Limb (tissue), 2 donors: ENCODE results near the gene DBN1.

Experiments
- DNase-seq, 2 donors: peaks; one replicate each; pipeline ENCODE4 v3.0.0-alpha.2; 2016; ENCODE audit errors: extremely low spot score in 2 of 2

DBN1 gene

DNA sequence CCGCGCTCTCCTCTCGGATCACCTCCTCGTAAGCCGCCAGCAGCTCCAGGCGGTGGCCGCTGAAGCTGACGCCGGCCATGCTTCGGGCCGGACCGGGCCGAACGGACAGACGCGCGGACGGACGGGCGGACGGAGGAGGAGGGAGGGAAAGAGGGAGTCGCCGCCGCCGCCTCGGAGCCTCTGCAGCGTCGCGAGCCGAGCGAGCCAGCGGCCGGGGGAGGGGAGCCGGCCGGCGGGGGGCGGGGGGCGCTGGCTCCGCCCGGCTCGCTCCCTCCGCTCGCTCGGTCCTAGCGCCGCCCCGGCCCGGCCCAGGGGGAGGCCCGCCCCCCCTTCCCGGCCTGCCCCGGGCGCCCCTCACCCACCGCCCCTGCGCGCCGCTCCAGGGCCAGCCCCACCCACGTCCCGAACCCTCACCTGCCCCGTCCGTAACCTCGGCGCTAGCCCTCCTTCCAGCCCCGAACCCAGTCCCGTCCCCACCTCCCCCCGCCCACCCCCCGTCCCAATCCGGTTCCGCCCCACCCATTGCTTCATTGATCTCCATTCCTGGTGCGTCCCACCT lies at the start of gene DBN1:
Gene DBN1, minus strand, starts transcription at position 192 of the 559 bp plus-strand sequence. Its CDS starts 113 bp downstream, at position 79.
- DNase-seq = peak; percentile 72 to 86

DNA sequence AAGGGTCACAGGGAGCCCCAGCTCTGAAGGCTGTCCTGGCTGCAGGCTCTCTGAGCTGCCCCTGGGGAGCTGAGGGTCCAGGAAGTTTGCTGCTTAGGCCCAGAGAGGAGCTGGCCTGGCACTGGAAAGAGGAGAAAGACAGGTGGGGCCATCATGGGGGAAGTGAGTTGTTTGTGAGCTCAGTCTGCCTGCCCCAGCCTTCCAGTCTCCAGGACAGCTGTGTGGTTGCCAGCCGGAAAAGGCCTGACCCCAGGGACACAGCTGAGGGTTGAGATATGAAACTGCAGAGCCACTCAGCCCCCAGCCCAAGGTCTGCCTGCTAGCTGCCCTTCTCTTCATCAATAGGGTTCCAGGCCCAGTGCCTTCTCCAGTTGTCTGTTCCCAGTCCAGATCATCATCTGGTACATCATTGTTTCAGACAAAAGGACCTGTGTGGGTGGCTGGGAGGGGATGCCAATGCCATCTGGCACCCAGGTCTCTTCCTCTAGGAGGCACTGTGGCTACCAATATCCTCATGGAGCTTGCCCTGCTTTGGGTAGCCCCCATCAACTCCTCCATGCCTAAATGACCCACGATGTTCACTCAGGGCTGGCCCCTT lies 47.6 kb upstream of the DBN1 start:
- DNase-seq = peak in 1 of 2 donors; percentile 40

DNA sequence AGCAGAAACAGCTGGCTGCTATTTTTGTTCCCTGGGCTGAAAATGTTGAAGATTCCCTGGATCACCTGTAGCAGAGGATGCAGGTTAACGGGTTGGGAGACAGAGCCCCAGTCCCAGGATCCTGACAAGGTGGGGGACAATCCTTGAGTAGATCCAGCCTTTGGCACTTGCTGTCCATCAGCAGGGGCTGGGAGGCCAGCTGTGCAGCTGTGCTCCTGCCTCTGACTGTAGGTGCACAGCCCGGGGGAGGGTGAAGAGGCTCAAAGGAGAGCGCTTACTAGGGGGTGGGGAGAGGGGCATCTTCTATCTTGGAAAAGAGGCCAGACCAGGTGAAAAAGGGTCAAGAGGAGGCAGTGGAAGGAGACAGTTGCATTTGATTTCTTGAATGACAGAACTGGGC lies 46.8 kb upstream of the DBN1 start:
- peak in 1 of 2 donors; percentile 27 for DNase-seq

DNA sequence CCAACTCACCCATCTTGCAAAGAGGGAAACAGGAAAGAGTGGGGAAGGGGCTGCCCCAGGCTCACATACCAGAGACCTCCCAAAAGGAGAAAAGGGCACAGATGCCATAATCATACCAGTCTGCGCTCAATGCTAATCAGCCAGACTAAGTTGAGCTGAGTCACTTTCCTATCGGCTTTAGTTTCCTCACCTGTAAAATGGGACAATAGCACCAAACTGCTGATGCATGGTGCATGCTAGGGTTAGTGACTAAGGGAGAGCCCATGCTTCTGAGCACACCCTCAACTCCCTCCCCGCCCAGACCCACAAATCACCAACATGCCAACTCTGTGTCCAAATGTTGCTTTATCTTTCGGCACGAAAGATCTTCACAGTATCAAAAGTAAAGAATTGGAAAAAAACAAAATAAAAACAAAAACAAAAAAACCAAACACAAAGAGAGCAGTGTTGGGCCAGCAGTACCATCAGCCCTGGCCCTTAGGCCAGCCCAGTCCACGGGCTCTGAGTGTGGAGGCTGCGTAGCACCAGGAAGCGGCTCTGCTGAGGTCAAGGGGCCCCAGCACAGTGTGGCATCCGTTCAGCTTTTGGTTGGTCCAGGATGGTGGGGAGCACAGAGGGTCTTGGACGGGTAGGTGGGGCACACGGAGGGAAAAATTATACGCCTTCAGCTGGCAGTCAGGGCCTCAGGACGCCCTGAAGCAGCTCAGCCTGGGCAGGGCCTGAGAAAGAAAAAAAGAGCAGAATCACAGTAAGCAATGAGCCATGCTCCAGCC lies 46.2 kb upstream of the DBN1 start:
- no peak for DNase-seq

DNA sequence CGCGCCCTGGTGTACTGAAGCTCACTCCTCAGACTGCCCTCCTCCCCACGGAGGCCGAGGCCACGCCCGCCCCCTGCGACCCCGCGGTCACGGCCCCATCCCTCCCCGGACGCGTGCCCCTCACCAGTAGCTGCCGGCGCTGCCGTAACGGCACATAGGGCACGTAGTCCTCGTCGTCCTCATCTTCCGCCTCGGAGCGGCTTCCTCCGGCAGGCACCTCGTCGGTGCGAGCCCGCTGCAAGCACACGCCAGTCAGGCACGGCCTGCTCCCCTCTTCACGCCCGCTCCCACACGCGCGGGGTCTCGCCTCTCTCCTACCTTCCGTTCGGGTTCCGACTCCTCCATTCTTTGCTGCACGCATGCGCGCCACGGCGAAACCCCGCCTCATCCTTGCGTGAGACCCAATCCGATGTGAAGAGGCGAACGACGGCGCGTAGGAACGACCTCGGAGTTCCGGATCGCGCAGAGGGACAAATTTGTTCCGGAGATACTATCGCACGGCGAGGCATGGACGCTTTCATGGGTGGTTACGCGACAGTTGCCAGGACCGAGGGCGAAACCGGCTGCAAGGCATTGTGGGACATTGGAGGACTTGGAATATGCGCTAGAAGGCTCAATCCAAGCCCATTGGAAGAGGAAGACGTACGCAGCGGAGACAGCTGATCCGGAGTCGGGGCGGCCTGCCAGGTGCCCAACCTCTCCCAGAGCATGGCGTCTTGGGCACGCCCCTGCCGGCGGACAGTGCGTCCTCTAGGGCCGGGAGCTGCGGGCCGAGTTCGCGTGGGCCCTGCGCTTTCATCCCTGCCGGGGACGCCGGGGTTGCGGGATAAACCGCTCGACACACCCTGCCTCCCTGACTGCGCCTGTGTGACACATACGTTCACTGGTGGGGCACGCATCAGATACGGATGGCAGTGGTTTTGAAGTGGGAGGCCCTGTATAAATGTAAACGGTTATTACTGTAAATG lies 43.5 kb upstream of the DBN1 start, which contains the start of gene DDX41:
Gene DDX41, minus strand, starts transcription at position 361 of the 968 bp plus-strand sequence. Its CDS starts 16 bp downstream, at position 345.
- peak; percentile 97 to 98 for DNase-seq

DNA sequence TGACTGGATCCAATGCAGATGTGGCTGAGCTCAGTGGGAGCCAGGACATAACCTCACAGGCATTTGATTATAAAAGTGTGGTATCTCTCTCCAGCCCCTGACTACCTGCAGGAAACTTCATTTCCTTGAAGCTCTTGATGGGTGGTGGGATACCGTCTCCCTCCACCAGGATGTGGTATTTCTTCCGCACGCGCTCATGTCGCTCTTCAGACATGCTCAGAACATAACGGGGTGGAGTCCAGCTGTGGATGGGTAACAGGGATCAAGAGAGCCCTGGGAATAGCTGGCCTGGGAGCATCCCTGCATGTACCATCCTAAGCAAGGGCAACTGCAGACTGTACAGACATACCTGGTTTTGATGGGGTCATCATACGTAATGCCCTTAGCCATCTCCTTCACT lies 42.1 kb upstream of the DBN1 start:
- DNase-seq = no peak

DNA sequence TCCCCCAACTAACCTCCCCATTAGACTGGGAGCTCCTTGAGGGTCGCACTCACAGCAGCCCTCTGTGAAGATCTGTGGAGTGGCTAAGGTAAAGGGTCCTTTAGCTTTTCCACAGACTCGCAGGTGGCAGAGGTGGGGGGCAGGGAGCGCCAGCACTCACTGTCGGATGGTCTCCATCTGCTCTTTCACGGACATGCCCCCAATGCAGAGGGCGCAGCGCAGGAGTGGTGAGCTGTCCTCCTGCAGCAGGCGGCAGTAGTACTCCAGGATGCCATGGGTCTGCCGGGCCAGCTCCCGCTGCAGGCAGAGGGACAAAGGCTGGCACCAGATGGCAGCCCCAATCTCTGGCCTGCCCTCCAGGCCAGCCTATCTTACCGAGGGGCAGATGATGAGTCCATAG lies 41.1 kb upstream of the DBN1 start:
- DNase-seq = no peak

DNA sequence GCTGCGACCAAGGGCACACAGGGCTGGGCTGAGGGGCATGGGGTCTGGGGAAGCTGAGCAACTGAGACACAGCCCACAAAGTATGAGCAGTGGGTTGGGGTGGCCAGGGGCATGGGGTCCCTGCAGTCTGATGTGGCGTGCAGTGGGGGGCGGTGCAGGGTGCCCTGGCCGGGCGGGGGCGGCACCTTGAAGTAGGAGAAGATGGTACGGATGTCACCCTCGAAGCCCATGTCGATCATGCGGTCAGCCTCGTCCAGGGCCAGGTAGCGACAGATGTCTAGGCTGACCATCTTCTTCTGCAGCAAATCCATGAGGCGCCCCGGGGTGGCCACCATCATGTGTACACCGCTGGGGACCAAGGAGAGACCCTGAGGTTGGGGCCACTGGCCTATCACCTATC lies 40.1 kb upstream of the DBN1 start:
- DNase-seq = no peak

DNA sequence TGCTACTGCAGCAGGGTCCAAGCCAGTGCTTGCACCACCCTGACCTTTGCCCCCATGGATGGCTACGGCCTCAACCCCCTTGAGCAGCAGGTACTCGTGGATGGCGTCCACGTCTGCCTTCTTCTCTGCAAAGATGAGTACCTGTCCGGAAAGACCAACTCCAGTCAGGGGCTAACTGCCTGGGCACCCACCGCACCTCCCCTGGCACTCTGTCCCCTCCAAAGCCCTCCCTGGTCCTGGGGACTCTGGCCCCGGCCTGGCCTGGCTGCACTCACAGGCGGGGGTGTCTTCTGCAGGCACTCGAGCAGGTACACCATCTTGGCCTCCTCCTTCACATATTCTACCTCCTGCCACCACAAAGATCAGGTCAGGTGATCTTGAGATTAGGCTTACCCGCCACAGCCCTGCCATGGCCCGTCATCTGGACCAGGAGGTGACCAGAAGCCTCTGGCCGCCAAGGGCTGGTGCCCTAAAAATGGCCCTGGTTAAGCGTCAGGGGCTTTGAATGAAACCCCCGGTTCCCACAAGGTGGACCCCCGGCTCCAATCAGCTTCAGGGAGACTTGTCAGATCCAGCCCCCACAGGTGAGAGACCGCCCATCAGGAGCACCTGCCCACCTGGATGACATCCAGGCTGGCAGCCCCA lies 39.4 kb upstream of the DBN1 start:
- no peak for DNase-seq

DNA sequence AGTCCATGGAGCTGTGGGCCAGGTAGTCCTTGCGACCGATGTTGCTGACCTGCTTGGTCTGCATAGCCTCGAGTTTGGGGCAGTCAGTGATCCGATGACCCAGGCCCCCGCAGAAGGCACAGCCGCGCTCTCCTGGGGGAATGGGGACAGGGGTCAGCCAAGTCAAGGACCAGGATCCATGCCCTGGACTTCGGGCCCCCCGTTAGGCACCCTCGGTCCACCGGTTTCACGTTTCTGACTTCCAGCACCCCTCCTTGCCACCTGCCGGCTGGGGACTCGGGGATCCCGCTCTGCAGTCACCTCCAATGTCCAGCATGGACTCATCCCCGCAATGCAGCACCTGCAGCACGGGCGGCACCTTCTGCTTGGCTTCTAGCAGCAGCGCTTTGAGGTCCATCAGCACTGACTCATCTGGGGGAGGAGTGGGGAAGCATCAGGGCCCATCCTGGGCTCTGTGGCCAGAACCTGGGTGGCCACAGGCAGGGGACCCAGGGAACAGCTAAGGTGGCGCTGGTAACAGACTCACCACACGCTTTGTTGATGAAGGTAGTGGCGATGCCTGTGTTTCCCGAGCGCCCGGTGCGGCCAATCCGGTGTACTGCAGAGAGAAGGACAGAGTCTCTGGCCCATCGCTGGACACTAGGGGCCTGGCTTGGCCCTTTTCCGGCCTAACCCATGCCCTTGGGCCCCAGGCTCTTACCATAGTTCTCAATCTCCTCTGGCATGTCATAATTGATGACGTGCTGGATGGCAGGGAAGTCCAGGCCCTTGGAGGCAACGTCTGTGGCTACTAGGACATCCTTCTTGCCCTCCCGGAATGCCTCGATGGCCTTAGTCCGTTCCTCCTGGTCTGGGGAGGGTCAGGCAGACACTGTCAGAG lies 38.6 kb upstream of the DBN1 start:
- DNase-seq = no peak

DNA sequence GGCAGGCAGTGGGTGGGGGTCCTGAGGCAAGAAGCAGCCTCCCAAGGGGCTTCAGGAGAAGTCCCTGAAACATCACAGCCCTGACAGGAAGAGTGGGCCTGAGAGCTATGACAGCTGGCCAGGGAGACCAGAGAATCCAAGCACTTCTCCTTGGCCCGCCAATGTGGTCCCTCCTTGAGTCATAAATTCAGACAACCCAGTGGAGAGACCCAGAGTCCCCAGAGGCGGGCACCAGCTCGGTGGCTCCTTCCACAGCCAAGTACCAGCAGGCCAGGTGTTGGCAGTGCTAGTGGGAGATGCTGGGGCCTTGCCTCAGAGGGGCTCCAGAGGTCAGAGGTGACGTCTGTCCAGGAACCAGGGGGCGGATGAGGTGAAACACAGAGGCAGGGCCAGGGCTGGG lies 37.7 kb upstream of the DBN1 start:
- no peak for DNase-seq

DNA sequence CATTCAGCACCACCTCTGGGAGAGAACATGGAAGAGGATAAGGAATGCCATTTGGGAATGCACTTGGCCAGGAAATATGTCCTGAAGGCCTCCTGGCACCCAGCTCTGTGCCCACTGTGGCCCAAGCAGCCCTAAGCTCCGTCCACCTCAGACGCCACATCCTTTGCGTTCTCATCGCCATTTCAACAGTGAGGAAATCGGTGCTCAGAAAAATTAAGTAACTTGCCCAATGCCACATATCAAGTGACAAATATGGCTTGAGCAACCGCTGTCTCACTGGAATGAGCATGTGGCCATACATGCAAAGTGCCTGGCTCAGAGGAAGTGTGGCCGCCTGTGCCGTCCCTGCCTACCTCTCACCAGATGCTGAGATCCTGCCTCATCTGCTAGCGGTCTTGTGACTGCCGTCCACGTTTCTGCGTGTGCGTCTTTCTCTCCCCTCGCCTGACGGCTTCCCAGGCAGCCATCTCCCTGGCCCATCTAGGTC lies 37.2 kb upstream of the DBN1 start:
- DNase-seq = no peak

DNA sequence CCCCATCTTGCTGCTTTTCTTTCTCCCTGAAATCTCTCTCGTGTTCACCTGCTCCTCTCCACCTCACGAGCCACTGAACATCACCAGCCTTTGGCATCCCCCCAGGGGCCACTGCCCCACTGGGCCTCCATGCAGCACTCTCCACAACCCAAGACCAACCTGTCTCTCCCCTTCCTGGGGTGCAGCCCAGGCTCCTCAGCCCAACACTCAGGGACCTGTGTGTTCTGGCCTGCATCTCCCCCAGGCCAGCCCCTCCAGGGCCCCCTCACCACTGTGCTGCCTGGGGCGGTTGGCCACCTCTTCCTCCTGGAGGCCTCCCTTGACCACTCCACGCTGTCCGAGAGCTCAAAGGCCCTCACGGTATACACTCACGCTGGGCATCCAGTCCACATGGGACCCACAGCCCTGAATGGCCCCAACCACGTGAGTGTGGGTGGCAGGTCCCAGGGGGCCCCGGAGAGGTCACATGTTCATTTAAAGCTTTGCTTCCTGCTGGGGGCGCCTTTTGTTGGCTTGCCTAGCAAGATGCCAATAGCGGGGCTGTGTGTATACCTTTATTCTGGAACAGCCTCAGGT lies 36.6 kb upstream of the DBN1 start:
- DNase-seq = no peak

DNA sequence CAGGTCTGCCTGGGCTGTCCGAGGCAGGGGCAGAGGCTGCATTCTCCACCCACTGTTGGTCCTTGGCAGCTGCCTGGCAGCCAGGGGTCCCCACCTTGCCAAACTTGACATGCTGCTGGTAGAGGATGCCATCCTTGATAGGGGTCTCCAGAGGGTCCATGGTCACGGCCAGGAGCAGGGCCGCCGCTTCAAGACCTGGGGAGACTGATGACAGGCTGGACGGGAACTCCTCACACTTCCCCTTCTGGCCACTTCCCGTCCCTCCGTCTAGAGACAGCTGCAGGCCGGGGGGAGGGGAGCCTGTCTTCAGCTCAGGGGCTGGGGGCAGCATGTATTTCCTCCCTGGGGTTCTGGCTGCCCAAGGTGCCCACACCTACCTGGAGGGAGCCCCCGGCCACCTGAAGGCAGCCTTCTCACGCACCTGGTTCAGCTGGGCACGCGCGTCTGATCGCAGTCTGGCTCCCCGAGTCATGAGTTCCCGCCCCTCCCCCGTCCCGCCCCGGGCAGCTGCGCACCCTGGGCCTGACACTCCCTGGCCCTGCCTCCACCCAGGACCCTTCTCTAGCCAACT lies 36.0 kb upstream of the DBN1 start, which contains the start of gene DOK3:
Gene DOK3, minus strand, starts transcription at position 446 of the 571 bp plus-strand sequence. Its CDS starts 286 bp downstream, at position 160.
- no peak for DNase-seq

DNA sequence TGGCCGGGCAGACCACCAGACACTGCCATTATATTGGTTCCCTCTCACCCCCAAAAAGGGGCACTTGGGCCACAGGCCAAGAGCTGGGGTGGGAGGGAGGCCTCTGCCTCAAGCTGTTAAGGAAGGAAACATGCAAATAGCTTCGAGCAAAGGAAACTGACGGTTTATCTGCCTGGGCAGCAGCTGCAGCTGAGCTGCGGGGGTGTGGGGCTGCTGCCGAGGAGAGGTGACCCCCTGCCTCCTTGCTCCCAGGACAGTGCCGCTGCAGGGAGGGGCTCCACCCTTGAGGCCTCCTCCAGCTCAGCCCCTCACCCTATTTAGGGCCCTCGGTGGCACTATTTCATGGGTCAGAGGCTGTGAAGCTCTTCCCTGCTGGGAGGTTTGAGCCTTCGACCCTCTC lies 35.4 kb upstream of the DBN1 start:
- DNase-seq = no peak

DNA sequence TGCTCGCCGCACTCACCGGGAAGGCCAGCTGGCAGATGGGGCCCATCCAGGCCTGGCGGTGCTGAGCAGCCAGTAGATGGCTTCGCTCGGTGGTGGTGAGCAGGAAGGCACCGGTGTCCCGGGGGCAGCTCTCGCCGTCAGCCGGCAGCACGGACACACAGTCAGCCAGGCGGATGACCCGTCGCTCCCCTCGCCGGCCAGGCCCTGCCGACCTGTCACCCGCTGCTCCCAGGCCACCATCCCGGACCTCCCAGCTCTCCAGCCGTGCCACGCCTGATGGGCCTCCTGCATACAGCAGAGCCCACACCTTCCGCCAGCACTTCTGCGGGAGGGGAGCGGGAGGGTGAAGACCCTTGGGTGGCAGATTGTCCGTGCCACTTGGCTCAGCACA lies 34.8 kb upstream of the DBN1 start:
- no peak for DNase-seq

DNA sequence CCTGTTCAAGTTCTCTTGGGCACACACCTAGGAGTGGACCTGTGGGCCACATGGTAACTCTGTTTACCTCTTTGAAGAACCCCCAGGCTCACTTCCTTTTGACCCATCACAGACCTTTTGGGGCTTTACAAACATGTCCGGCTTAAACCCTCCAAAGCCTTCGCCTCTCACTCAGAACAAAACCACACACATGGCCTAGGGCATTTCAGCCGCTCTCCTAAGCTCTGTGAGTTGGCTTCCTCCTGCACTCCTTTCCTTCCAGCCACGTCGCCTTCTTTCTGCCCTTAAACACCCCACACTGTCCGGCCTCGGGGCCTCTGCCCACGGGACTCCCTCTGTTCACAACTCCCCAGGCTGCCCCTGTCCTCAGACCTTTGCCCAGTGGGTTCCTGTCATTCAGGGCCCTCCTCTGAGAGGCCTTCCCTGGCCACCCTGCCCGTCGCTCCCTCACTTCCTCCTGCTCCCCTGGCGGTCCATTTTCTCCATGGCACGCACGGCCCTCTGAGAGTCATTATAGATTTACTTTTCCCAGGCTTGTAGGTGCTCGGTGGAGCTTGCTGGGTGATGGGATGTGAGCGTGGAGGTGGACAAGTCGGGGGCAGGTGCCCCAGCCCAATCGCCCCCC lies 34.3 kb upstream of the DBN1 start:
- DNase-seq = no peak

DNA sequence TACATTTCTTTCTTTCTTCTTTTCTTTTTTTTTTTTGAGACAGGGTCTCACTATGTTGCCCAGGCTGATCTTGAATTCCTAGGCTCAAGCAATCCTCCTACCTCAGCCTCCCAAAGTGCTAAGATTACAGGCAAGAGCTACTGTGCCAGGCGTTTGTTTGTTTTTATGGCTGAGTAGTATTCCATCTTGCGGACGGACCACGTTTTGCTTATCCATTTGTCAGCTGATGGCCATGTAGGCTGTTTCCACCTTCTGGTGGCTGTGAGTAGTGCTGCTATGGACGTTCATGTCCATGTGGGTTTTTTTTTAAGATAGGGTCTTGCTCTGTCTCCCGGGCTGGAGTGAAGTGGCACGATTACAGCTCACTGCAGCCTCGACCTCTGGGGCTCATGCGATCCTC lies 33.7 kb upstream of the DBN1 start:
- no peak for DNase-seq

DNA sequence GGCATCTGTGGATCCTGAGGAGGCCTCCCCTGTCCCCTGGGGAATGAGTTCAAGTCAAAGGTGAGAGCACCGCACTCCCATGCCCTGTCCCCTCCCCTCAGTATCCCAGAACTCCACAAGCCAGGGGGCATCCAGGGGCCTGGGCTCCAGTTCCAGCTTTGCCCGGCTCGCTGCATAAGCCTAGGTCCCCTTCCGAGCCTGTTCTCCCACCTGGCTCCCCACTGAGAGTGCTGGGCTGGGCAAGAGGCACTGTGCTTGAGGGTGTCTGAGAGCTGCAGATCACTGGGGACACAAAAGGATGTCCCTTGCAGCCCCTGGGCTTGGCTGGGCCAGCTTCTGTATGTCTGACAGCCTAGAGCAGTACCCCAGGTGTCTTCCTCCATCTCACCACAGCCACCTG lies 31.6 kb upstream of the DBN1 start:
- no peak for DNase-seq
